IMR-90 (cell line): ENCODE results near the gene PLCG2.

ENCODE experiments used
- MXI1 ChIP-seq: IDR thresholded peaks from 2 replicates; pipeline ENCODE4 v1.6.1; 2012; ENCODE audit warnings: low read depth, mild to moderate bottlenecking, low read length, moderate library complexity, borderline replicate concordance
- POLR2A ChIP-seq: IDR thresholded peaks from 2 replicates; pipeline ENCODE4 v1.6.1; 2012; ENCODE audit warnings: mild to moderate bottlenecking, low read depth, low read length
- TF ChIP-seq, protein P1 (sequence below): conservative IDR thresholded peaks from 2 replicates; pipeline ENCODE4 v1.5.1; 2012; ENCODE audit warnings: mild to moderate bottlenecking, low read depth, low read length, improper control_type of control experiment
- TF ChIP-seq, protein P2 (sequence below): fragments of 150-350 bp; IDR thresholded peaks from 2 replicates; pipeline ENCODE4 v1.6.1; 2017; ENCODE audit warnings: mild to moderate bottlenecking, antibody characterized with exemption, low read length, low read depth

DNA sequence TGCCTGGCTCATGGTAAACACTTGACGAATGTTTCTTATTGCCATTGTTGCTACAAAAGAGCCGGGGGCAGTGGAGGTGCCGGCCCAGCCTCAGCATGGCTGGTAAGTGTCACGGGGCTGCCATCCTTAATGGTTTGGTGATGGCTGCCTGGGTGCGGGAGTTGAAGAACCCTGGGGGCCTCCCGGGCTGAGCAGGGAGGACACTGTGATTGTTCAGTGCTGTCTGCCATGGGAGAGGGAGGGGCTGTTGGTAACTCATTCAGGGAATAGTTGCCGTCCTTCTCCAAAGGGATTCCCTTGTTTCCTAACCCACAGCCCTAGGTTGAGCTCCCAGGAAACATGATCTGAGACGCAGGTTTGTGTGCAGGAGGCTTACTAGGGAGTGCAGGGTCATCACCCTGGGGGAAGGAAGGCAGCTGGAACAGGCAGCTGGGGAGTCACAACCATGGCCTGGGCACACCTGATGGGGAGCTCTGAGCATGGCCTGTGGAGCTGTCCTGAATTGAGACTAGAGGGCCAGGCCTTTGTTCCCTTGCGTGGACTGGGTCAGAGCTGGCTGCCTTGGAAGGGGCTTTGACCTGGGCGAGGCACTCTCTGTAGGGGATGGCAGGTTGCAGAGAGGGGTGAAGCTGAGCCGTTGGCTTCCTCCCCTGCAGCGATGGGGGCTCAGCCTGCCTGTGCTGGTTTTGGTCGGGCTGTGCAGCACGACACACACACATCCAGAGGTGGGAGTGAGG is 85.7 kb downstream of the PLCG2 start:
- TF ChIP-seq, protein P1, sequence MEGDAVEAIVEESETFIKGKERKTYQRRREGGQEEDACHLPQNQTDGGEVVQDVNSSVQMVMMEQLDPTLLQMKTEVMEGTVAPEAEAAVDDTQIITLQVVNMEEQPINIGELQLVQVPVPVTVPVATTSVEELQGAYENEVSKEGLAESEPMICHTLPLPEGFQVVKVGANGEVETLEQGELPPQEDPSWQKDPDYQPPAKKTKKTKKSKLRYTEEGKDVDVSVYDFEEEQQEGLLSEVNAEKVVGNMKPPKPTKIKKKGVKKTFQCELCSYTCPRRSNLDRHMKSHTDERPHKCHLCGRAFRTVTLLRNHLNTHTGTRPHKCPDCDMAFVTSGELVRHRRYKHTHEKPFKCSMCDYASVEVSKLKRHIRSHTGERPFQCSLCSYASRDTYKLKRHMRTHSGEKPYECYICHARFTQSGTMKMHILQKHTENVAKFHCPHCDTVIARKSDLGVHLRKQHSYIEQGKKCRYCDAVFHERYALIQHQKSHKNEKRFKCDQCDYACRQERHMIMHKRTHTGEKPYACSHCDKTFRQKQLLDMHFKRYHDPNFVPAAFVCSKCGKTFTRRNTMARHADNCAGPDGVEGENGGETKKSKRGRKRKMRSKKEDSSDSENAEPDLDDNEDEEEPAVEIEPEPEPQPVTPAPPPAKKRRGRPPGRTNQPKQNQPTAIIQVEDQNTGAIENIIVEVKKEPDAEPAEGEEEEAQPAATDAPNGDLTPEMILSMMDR, result no peak
- TF ChIP-seq MXI1, result no peak
- no peak for TF ChIP-seq POLR2A
- TF ChIP-seq, protein P2, sequence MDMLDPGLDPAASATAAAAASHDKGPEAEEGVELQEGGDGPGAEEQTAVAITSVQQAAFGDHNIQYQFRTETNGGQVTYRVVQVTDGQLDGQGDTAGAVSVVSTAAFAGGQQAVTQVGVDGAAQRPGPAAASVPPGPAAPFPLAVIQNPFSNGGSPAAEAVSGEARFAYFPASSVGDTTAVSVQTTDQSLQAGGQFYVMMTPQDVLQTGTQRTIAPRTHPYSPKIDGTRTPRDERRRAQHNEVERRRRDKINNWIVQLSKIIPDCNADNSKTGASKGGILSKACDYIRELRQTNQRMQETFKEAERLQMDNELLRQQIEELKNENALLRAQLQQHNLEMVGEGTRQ, result no peak
